Astrocyte of the cerebellum (primary cell): ENCODE results near the gene MRPS12.
"Not testable (repeated sequence)": the region's sequence is repeated elsewhere in the genome, so short reads cannot be mapped to it uniquely, and the experiment has no call there.

ENCODE experiments used
- DNase-seq: peaks from one replicate; pipeline ENCODE4 v3.0.0-alpha.2; 2011; ENCODE audit warnings: low read depth
- H3K4me3 ChIP-seq: 2 replicates; pipeline ENCODE4 v1.5.1; 2011; ENCODE audit warnings: mild to moderate bottlenecking, low read depth, low read length, moderate library complexity
- in situ Hi-C: cut with HindIII; loops from 2 replicates; pipeline ENCODE4 v1.10.0; 2017; ENCODE audit warnings: low sequenced_read_pairs
- TF ChIP-seq, protein P1 (sequence below): IDR thresholded peaks from 2 replicates; pipeline ENCODE4 v1.5.1; 2012; ENCODE audit warnings: low read length, low read depth, moderate library complexity, mild to moderate bottlenecking; ENCODE audit errors: missing control alignments

MRPS12 gene

DNA sequence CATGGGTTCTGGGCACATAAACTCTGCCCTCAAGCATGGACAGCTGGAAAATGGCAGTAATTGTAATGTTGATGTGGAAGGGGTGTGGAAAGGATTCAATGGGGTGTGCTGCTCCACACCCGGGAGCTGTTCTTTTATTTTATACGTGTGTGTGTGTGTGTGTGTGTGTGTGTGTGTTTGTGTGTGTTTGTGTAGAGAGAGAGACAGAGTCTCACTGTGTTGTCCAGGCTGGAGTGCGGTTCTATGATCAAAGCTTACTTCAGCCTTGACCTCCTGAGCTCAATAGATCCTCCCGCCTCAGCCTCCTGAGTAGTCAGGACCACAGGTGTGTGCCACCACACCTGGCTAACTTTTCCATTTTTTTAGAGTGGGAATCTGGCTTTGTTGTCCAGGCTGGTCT, 2.8 kb downstream of the MRPS12 start:
- DNase-seq = no peak
- TF ChIP-seq, protein P1, sequence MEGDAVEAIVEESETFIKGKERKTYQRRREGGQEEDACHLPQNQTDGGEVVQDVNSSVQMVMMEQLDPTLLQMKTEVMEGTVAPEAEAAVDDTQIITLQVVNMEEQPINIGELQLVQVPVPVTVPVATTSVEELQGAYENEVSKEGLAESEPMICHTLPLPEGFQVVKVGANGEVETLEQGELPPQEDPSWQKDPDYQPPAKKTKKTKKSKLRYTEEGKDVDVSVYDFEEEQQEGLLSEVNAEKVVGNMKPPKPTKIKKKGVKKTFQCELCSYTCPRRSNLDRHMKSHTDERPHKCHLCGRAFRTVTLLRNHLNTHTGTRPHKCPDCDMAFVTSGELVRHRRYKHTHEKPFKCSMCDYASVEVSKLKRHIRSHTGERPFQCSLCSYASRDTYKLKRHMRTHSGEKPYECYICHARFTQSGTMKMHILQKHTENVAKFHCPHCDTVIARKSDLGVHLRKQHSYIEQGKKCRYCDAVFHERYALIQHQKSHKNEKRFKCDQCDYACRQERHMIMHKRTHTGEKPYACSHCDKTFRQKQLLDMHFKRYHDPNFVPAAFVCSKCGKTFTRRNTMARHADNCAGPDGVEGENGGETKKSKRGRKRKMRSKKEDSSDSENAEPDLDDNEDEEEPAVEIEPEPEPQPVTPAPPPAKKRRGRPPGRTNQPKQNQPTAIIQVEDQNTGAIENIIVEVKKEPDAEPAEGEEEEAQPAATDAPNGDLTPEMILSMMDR = no peak
- H3K4me3 ChIP-seq = no peak overlapping the region
- in situ Hi-C loops = no loop called here

DNA sequence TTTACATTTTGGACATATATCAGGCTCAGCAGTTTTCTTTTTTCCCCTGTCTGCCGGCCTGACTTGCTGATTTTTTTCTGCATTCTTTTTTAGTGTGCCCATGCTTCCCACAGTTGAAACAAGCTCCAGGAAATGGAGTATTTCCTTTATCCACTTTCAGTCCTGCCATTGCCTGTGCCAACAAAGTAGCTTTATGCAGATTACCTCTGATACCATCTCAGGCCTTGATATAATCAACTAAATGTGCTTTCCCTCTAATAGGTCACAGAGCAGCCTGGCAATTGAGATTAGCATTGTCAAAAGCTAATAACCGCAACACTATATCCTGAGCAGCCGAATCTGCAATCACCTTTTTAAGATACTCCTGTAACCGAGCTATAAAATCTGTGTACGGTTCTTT, 9.2 kb downstream of the MRPS12 start:
- TF ChIP-seq, protein P1 = no peak
- no peak for DNase-seq
- H3K4me3 ChIP-seq = no peak overlapping the region
- in situ Hi-C loops = no loop called here

DNA sequence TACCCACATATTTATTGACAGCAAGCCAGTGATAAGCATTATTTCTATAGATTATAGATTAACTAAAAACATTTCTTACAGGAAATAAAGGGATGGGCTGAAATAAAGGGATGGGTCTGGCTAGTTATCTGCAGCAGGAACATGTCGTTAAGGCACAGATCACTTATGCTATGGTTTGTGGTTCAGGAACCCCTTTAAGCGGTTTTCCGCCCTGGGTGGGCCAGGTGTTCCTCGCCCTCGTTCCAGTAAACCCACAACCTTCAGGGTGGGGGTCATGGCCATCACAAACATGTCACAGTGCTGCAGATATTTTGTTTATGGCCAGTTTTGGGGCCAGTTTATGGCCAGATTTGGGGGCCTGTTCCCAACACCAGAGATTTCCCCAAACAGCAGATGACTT, 10.7 kb downstream of the MRPS12 start:
- DNase-seq, H3K4me3 ChIP-seq, in situ Hi-C loops: not testable (repeated sequence)

DNA sequence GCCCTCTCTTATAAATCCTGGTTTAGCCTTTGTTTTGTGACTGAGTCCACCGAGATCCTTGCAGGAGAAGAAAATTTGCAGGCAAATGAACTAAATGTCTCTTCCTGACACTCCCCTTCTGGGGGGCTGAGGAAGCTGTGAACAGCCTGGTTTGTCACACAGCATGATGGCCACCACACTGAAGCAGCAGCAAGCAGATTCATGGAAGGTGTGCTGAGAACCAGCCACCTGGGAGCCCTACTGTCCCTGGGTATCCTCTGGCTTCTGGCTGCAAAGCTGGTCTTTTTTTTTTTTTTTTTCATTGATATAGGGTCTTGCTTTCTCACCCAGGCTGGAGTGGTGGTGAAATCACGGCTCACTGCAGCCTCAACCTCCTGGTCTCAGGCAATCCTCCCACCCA, 11.2 kb downstream of the MRPS12 start:
- no peak overlapping the region for H3K4me3 ChIP-seq
- in situ Hi-C loops = no loop called here
- TF ChIP-seq, protein P1 = no peak
- DNase-seq = no peak

DNA sequence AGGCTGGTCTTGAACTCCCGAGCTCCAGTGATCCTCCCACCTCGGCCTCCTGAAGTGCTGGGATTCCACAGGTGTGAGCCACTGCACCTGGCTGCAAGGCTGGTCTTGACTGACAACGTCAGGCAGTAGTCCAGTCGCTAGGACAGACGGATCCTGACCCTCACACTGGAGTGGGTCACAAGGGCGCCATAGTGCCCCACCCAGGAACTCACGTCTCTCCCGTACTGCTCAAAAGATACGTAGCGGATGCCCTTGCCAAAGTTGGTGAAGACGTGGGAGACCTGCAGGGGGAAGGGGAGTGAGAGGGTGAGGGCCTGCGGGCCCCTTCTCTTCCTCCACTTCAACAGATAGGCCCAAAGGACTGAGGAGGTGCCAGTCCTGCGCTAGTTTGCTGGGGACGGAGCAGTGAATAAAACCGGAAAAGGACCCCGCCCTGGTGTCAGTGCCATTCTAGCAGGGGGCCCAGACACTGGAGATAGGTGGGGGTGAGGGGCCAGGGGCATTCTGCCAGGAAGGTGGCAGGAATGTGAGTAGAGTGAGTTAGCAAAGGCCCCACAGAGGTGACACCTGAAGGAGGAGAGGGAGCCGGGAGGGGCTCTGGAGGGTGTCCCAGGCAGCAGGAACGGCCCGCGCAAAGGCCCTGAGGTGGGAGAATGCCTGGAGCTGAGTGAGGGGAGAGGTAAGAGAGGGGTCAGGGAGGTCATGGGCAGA, 11.9 kb downstream of the MRPS12 start:
- DNase-seq = no peak
- no peak overlapping the region for H3K4me3 ChIP-seq
- TF ChIP-seq, protein P1 = no peak
- in situ Hi-C loops = no loop called here

DNA sequence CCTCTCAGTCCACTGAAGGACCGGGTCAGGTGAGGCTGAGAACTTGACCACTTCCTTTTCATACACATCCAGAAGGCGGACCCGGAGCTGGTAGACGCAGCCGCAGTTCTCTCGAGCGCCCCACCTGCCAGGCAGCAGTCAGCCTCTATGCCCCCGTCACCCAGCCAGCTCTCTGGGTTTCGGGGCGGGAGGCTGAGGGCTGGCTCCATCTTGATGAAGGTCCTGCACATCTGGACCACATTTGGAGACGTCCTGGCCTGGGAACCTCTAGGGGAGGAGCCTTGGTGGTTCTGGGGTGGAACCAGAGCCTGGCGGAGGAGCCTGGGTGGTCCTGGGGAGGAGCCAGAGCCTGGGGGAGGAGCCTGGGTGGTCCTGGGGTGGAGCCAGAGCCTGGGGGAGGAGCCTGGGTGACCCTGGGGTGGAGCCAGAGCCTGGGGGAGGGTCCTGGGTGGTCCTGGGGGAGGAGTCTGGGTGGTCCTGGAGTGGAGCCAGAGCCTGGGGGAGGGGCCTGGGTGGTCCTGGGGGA, 14.3 kb downstream of the MRPS12 start:
- no peak for DNase-seq
- in situ Hi-C loops = no loop called here
- TF ChIP-seq, protein P1 = no peak
- H3K4me3 ChIP-seq = no peak overlapping the region

DNA sequence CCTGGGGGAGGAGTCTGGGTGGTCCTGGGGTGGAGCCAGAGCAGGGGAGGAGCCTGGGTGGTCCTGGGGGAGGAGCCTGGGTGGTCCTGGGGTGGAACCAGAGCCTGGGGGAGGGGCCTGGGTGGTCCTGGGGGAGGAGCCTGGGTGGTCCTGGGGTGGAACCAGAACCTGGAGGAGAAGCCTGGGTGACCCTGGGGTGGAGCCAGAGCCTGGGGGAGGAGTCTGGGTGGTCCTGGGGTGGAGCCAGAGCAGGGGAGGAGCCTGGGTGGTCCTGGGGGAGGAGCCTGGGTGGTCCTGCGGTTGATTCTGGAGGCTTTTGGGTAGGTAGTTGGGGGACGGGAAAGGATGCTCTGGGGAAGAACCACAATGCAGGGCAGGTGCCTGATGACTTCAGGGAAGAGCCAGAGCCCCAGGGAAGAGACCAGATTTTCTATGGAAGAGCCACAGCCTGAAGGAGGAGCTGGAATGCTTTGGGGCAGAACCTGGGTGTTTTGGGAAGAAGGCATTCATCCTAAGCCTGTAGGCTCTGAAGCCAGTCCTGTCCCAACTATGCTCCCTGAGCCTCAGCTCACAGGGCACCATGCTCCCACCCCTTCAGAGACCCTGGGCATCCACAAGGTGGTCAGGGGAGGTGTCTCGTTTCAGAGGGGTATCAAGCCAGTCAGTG, 15.0 kb downstream of the MRPS12 start:
- no peak for DNase-seq
- no peak overlapping the region for H3K4me3 ChIP-seq
- TF ChIP-seq, protein P1 = no peak
- in situ Hi-C loops = no loop called here
